C1 segment of cervical spinal cord (tissue), 14 donors: ENCODE measurements around the gene RCOR3.
"Not testable (repeated sequence)": the region's sequence is repeated elsewhere in the genome, so short reads cannot be mapped to it uniquely, and the experiment has no call there.

Experiments
- DNase-seq, 14 donors: peaks; one replicate each; lab custom pipeline; 2025; lab: John Stamatoyannopoulos, UW

RCOR3 gene

DNA sequence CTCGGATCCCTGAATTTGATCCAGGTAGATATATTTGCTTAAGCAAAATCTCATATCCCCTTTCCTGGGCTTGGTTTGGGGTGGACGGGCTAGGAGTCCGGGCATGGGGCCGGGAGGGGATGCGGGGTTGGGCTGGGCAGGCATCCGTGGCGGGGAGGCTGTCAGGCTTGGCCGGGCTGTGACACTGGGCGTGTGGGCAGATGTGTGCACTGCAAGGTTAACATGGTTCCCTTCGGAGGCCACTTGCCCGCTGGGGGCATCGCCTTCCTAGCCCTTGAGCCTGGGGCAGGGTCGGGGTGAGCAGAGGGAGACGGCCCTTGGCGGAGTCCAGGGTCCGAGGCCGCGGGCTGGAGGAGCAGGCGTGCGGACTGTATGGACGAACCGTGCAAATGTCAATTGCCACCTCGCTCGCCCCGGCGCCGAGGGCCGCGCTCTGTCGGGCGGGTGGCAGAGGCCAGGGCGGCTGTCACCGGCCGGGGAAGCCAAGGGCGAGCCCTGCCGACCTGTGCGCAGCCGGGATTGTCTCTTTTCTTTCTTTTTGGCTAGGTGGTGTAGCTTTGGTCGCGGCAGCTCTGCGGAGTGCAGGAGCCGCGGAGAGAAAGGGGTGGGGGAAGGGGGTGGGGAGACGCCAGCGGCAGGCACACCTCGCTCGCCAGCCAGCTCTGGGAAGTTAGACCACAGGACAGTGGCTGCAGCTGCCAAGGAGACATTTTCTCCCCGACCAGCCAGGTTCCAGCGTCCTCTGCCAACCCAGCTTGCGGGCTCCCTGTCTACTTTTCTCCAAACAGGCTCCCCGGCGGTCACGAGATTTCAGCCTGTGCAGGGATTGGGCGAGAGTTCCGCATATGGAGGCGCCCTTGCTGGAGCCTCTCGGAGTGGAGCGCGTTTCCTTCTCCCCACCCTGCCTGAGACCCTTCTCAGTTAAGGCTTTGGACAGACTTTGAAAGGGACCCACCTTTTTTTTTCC is 1.3 kb downstream of the RCOR3 start:
- DNase-seq = peak; percentile 46 to 89 (median 81)

DNA sequence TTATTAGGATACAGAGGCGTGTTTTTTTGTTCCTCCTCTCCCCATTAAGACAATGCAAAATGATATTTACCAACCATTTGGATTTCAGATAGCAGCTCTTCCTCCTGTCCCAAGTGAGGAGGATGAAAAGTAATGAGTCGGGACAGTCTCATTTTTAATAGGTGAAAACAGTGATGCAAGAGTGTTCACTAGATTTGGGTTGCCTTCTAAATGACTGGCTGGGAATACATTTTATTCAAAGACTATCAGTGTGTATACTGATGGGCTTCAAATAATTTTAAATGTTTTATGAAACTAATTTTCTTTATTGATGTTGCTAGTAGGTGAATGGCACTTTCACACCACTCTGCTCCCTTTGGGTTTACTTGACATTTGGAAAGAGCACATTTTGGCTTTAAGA is 2.1 kb downstream of the RCOR3 start:
- DNase-seq = no peak

DNA sequence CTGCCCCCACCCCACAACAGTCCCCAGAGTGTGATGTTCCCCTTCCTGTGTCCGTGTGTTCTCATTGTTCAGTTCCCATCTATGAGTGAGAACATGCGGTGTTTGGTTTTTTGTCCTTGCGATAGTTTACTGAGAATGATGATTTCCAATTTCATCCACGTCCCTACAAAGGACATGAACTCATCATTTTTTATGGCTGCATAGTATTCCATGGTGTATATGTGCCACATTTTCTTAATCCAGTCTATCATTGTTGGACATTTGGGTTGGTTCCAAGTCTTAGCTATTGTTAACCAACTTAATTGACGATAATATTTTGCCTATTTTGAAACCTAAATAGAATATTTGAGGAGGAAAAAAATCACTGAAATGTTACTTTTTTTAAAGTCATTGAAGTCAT is 3.9 kb downstream of the RCOR3 start:
- not testable (repeated sequence) for DNase-seq

DNA sequence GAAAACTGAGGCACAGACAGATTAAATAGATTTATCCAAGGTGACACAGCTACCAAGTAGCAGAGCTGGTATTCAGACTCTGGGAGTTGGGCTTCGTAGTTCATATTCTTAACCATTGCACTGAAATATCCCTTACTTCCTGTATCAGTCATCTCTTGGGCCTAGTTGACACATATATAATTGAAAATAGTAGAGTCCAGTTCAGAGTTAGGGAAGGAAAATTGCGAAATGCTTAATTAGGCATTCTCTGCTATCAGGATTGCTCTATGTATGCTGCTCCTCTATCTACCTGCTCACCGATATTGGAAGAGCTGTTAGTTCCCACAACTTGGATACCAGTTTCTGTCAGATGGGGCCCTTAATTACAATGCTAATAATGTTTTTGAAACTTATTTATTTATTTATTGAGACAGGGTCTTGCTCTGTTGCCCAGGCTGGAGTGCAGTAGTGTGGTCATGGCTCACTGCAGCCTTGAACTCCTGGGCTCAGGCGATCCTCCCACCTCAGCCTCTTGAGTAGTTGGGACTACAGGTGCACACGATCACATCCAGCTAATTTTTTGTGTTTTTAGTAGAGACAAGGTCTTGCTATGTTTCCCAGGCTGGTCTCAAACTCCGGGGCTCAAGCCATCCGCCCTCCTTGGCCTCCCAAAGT is 8.2 kb downstream of the RCOR3 start:
- no peak for DNase-seq

DNA sequence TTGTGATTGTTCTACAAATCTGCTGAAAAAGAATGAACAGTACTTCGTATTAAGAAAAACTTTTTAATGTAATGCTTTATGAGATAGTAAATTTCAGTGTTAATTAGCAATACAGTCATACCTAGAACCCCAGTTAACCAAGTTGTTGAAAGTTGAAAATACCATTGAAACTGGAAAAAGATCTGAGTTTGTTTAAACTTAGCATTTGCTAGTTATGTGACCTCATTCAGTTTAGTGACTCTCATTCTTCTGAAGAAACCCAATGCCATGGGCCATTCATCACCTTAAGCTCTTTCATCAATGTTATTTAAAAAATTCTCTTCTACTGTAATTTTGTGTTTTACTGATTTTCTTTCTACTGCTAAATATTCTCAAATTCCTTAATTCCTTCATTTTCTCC is 20.2 kb downstream of the RCOR3 start:
- DNase-seq = no peak

DNA sequence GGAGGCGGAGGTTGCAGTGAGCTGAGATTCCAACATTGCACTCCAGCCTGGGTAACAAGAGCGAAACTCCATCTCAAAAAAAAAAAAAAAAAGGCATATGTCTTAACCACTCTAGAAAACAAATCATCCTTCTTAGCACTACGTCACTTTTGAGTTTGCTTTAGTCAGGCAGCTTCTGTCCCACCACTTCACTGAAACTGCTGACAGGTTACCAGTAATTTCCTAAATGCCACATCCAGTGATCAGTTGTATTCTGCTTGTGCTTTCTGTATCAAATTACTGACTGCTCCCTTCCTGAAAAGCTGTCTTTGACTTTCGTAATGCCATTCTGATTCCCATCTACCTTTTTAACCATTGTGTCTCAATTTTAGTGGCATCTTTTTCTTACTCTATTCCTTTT is 21.7 kb downstream of the RCOR3 start:
- DNase-seq = no peak

DNA sequence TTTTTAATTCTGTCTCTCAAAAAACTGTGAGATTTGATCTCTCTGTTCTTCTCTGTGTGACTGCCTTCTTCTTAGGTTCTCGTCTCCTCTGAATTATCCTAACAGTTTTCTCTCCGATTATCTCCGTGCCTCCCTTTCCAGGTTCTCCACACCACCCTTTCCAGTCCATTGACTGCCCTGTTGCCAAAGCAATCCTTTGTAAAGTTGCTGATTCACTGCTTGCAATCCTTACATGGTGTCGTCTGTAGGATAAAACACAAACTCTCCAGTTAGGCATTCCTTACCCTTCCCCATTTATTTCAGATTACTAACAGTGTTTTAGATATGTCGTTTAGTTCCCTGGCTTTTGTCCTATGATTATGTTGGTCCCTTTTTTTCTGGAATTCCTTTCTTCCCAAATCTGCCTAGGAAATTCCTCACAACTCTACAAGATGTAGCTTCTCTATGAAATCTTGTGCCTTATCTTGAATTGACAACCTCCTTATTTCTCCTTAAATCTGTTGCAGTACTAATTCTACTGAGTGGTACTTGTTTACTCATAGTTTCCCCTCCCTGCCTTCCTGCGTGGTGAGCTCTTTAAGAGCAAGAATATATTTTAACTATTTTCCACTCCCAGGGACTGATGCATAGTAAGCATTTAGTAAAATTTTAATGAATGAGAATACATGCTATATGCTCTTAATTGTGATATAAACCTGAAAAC is 22.3 kb downstream of the RCOR3 start:
- DNase-seq = no peak

DNA sequence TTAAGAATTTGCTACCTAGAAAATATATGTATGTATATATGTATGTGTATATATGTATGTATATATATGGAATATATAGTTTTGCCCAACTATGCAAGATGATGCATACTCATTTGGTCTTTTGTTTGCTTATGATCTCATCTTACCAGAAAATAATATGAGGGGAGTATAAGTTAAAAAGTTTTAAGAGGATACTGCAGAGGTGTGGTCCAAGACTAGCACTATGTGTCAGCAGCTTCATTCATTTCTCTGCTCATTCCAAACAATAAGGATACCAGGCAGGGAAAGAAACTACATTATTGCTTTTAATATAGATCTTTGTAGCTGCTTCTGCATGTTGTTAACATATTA is 22.8 kb downstream of the RCOR3 start:
- DNase-seq = no peak

DNA sequence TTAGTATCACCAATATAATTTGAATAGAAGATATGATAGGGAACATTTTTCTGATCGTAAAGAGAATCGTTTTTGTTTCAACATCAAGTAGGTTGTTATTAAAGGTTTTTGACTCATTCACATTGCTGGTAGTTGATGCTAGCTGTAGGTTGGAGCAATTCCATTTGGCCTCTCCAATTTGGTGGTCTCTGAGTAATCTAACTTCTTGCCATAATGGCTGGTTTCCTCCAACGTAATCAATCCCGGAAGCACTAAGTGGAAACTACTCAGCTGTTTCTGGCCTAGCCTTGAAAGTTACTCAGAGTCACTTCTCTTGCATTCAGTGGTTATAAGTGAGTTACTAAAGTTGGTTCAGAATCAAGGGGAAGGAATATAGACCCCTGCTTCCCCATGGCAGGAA is 26.0 kb downstream of the RCOR3 start:
- DNase-seq = no peak

DNA sequence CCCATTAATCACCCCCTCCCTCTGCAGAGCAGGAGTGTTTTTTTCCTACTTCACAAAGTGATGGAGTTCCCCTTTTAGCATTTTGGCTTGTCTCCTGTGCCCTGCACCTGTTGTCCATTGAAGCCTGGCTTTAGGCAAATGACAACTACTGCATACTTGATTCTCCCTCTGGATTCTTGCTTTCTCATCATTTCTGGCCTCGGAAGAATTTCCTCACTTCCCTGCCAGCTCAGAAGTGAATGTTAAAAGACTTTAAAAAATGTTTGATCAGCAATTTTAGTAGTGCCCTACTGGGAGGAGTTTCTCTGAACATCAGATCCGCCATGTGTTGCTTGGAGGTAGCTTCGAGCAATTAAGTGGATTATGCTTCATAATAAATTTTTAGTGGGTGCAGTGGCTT is 28.1 kb downstream of the RCOR3 start:
- no peak for DNase-seq

DNA sequence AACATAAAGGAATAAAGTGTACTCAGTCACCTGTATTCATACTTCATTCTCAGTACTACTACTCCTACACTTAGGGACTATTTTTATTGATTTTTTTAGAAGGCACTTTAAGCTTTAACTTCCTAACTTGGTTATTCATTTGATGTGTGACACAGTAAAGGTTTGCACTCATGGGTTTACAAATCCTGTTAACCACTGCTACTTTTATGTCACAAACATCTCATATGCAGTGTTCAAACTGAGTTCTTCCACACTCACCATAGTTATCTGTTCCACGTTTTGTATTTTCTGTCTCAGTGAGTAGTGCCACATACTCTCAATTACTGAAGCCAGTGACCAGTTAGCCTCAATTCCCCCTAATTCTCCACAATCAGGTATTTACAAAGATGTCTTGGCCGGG is 33.2 kb downstream of the RCOR3 start:
- no peak for DNase-seq

DNA sequence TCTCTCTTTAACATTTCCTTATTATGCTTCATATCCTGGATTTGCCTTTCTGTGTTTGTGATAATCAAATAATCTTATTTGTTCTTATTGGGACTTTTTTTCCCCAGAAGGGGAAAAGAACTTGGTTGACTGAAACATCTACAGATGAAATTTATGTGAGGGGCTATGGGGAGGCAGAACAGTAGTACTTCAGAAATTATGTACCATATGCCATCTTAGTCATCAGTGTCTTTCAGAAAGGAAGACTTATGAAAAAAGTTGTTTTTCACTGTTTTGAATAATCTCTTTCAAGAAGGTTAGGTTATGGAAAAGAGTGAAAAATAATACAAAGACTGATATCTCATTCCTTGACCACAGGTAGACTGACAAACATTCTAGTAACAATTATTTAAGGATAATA is 37.2 kb downstream of the RCOR3 start:
- DNase-seq = no peak

DNA sequence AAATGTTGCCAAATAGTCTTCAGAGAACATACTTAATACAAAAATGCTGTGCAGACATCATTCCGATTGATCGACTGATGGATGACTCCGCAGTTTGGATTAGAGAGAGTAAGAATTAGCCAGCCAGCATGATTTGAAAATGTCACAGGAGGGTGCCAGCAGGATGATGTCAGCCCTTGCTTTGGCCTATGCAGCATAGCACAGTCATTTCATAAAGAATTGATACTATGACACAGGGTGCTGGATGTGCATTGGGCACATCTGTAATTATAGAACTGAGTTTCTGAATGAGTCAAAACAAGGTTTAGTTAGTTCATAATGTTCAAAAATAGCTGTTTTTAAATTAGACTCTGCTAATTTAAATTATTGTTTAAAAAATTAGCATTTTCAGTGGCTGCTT is 45.9 kb downstream of the RCOR3 start:
- DNase-seq = no peak

DNA sequence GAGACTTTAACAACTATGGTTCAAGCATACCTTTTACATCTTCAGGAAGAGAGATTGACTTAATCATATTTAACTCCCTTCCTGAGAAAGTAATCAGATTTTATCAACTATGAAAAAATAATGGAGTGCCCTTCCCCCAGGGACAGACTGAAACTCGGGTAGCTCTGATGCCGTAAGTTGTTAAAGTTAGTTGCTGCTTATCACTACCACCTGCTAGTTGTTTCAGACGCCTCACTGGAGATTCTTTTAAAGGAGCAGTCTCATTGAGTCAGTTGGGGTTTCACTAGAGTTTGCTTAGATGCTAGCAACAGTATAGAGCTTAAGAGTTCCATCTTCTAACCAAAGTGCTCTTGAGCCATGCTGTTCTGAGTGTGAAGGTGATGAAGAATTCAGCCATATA is 50.5 kb downstream of the RCOR3 start:
- DNase-seq = no peak

DNA sequence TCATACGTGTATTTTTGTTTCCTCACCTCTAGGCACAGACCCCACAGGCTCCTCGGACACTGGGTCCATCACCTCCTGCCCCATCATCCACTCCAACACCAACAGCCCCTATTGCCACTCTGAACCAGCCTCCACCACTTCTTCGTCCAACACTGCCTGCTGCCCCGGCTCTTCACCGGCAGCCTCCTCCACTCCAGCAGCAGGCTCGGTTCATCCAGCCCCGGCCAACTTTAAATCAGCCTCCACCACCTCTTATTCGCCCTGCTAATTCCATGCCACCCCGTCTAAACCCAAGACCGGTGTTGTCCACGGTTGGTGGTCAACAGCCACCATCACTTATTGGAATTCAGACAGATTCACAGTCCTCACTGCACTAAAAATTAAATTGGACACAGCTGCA is 54.2 kb downstream of the RCOR3 start:
- DNase-seq = no peak

DNA sequence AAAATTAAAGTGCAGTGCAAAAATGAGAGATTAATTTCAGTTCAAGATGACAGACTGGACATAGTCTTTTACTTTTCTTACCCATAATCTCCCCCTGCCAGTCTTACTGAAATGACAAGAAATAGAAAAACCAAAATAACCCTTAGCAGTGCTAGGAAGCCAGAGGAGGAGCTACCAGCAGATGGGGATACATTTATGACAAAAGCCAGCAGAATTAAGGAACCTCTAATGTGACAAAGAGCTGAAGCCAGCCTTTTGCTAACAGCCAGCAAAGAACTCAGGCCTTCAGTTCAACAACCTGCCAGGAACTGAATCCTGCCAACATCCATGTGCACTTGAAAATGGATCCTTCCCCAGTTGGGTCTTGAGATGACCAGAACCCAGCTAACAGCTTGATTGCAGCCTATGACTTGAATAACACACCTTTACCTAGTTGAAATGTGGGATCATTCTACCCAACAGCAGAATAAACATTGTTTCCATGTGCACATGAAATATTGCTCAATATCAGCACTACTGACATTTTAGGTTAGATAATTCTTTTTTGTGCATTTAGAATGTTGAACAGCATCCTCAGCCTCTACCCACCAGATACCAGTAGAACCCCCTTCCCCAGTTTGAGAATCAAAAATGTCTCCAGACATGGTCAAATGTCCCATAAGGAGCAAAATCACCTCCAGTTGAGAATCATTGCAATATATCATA is 59.6 kb downstream of the RCOR3 start:
- DNase-seq = no peak

DNA sequence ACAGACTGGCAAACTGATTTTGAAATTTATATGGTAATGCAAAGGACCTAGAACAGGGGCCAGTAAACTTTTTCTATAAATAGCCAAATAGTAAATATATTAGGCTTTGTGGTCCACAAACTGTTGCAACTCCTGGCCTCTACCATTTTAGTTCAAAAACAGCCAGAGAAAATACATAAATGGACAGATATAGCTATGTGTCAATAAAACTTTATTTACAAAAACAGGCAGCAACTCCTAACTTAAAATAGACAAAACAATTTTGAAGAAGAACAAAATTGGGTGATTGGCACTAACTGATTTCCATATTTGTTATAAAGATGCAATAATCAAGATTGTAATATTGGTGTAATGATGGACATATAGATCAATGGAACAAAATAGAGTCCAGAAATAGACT is 60.7 kb downstream of the RCOR3 start:
- DNase-seq = no peak

DNA sequence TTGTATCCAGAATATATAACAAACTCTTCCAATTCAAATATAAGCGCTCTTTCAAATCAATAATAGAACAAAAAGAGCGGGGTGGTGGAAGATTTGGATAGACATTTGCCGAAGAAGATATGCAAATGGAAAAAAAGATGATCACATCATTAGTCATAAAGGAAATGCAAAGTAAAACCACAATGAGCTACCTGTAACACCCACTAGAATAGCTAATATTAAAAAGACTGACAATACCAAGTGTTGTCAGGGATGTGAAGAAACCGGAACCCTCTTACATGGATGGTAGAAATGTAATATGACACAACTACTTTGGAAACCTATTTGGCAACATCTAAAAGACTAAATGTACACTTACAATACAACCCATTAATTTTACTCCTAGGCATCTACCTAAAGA is 61.8 kb downstream of the RCOR3 start:
- no peak for DNase-seq

DNA sequence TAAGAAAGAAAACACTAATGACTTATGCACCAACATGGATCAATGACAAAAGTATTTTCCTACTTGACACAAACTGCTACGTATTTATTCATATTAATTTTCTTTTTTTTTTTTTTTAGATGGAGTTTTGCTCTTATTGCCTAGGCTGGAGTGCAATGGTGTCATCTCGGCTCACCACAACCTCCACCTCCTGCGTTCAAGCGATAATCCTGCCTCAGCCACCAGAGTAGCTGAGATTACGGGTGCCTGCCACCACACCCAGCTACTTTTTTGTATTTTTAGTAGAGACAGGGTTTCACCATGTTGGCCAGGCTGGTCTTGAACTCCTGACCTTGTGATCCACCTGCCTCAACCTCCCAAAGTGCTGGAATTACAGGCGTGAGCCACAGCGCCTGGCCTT is 62.5 kb downstream of the RCOR3 start:
- not testable (repeated sequence) for DNase-seq

DNA sequence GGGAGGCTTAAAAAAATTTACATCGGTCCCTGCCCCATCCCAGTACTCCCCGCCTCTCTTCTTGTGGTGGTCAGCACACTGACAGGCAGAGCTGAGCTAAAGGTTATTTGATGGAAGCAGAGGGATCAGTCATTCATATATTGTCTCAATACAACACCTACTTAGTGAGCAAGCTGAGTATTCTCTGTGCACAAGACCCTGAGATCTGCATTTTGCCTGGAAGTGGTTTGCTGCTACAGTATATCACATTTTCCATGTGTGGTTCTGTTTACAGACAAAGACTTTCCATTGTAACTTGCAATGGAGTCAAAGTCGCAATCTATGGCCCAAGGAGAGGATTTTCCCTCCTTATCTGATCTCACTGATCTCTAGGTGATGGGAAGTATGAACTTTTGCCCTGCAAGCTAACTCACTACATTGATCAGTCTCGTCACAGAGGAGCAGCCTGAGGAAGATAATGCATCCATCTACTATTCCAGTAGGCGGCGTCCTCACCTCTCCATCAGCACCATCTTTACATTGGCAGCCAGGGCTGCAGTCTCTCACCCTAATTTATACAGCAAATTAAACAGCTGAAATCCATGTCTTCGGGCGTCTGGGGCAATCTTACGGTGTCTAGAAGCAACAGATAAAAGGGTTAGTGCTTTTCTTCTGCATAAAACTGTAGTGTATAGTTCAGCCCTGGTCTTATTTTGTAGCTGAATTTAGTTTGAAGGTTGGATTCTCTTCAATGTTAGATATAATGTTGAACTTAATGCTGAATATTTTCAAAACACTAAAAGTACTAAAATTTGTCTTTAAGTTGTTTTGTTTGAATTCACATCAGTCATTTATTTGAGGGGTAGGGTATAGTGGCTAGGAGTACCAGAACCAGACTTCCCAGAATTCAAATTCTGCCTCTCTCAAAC is 64.2 kb downstream of the RCOR3 start:
- DNase-seq = peak in 2 of 14 donors; percentile 13 to 15
